GF-D8 (cell line): ENCODE data around the gene SRGAP3.

Source experiments
- DNase-seq: peaks from one replicate; lab custom pipeline; 2025; lab: John Stamatoyannopoulos, UW

SRGAP3 gene

GRCh38 chr3:9253327-9253726 lies 3.9 kb upstream of the SRGAP3 start:
- DNase-seq = no peak

DNA sequence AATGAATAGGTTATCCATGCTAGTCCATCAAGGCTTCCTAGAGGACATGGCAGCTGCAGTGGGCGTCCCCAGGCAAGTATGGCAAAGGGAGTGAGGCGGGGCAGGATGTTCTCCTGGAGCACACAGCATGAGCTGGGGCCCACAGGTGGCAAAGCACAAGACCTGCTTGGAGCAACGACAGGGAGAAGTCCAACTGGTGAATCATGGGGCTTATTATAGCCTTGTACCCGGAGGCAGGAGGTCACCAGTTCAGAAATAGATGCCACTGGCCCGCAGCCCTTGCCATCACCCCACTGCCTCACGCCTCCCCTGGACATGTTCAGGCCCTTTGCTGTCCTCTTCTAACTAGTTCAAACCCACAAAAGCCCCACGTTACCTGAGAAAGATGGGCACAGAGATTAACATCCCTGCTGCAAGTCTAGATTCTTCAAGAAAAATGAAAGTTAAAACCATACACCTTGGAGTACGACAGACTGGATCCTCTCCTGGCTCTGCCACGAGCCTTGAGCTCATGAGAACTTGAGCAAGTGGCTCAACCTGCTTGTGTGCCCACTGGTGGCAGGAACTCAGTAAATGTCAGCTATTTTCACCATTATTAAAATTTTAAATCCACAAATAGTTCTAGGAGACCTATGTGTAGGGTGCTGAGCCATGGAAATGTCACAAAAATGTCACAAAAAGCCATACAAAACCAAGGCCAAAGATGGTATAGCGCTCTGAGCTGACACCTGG lies 1.8 kb upstream of the SRGAP3 start:
- DNase-seq = no peak

DNA sequence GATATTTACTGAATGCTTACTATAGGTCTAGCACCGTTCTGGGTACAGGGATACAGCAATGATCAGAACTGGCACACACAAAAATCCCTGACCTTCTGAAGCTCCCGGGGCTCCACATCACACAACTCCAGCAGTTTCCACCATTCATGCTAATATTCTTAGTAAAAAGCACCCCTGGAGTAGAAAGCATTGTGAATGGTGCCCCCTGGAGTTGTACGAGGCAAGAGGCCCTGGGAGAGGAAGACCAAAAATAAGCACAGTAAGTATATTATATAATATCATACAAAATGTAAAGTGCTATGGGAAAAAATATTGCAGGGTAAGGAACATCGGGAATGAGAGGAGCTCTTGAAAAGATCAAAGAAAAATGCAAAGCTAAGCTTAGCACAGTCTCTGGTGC lies 790 bp upstream of the SRGAP3 start:
- no peak for DNase-seq

- no peak for DNase-seq
Measured at GRCh38 chr3:9248522-9249271, 749 bp downstream of the SRGAP3 start.

DNA sequence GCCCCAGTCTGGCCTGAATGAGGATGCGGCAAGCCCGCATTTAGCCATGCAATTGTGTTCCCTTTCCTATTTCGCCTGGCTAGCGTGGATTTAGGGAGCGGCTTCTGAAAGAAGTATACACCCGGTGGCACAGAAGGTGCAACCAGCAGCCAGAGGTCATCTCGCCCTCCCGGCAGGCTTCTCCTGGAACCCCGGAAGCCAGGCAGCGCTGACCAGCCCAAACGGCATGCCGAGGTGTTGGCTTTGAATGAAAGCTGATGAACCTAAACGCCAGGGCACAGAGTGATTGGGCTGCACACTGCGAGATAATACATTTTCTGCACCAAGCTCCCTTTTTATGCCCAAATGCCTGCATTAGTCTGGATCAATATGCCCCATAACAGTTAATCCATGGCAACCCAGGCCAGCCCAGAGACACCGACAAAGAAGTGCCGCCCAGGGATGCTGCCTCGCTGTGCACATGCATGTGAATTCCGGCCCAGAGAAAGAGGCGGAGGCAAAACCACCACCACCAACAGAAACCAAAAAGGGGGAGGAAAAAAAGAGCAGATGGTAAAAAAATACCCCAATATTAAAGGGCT lies 1.4 kb downstream of the SRGAP3 start:
- DNase-seq = no peak

GRCh38 chr3:9247361-9247940 lies 2.0 kb downstream of the SRGAP3 start:
- DNase-seq = no peak

DNA sequence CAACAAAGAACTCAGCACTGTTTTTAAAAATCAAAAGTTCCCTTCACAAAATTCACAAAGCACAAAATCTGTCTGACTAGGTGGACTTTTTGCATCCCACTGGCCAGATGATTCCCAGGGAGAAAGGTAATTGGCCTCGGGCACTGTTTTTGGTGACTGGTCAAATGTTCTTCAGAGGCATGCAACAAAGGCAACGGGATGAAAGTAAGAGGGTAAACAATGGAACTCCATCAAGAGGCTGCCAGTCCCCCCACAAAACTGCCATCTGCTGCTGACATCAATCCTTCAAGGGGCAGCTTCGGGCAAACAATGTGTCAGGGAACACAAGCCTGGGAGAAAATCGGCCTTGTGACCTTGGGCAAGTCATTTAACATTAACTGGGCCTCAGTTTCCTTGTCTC lies 3.3 kb downstream of the SRGAP3 start:
- DNase-seq = no peak

DNA sequence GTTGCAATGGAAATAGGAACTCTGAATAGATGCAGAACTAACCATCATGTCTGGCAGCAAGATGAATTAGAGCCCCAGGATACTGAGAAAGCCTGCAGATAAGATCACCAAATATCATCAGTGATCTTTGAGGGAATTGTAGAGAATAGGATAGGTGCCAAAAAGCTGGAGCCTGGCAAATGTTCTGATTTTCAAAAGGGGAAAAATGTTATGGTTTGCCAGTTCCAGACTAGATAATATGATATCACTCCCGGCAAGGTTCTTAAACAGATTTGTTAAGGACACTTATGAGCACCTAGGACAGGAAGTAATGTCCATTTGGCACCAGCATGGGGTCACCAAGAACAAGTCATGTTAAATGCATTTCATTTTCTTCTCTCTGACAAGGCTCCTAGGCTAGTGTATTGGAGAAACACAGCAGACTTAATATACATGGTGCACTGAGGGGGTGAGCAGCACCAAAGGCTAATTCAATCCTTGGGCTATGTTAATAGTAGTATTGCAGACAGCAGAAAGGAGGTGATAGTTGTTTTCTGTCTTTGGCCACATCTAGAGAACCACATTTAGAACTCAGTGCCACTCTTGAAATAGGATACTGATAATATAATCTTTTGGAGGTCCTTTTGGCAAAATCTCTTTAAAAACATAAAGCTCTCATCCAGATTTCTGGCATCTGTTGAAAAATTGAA lies 4.8 kb downstream of the SRGAP3 start:
- DNase-seq = no peak

DNA sequence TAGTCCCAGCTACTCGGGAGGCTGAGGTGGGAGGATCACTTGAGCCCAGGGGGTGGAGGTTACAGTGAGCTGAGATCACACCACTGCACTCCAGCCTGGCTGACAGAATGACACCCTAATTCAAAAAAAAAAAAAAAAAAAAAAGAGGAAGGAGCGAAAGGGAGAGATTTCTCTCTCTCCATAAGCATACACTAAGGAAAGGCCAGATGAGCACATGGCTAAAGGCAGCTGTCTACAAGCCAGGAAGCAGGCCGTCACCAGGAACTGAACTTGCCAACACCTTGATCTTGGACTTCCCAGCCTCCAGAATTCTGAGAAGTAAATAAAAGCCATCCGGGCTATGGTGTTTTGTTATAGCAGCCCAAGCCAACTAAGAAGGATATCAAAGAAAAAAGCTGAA lies 7.5 kb downstream of the SRGAP3 start:
- no peak for DNase-seq

DNA sequence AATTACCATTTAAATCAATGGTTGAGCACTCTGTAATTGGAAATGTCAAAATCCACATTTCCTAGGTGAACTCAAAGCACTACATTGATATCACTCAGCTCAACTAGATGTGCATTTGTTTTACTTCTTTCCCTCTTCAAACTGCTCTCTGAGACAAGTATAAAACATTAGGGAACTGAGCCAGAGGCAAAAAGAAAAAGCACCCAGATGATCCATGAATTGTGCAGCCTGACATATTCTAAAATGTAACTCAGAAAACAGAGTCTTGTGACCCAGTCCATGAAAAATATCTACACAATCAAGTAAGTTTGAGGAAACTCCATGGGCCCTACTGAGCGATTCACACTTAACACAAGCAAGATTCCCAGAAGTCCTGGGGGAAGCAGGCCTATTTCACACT lies 9.8 kb downstream of the SRGAP3 start:
- no peak for DNase-seq

DNA sequence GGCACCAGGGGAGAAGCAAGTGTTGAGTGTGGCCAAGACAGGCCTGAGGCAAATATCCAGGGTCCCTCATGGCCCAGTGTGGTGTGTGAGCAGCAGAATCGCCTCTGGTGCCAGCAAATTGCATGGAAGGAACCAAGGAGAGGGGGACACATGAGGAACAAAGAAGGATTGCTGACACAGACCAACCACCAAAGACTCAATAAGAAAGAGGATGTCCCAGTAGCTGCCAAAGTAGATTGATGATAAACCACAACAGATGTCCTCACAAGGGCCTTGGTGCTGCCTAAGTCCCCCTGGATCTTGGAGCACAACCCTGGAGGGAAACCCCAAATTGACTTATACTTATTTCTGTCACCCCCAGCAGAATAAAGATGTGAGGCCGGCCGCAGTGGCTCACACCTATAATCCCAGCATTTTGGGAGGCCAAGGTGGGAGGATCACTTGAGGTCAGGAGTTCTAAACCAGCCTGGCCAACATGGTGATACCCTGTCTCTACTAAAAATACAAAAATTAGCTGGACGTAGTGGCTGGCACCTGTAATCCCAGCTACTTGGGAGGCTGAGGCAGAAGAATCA lies 10.6 kb downstream of the SRGAP3 start:
- DNase-seq = no peak

GRCh38 chr3:9238276-9238675 lies 11.2 kb downstream of the SRGAP3 start:
- no peak for DNase-seq

- no peak for DNase-seq
Measured at GRCh38 chr3:9233814-9234600, 15.4 kb downstream of the SRGAP3 start.

- no peak for DNase-seq
Measured at GRCh38 chr3:9233101-9233500, 16.3 kb downstream of the SRGAP3 start.

GRCh38 chr3:9231937-9232336 lies 17.5 kb downstream of the SRGAP3 start:
- DNase-seq = no peak

GRCh38 chr3:9231471-9231870 lies 18.0 kb downstream of the SRGAP3 start:
- DNase-seq = no peak

- no peak for DNase-seq
Measured at GRCh38 chr3:9231006-9231405, 18.4 kb downstream of the SRGAP3 start.

DNA sequence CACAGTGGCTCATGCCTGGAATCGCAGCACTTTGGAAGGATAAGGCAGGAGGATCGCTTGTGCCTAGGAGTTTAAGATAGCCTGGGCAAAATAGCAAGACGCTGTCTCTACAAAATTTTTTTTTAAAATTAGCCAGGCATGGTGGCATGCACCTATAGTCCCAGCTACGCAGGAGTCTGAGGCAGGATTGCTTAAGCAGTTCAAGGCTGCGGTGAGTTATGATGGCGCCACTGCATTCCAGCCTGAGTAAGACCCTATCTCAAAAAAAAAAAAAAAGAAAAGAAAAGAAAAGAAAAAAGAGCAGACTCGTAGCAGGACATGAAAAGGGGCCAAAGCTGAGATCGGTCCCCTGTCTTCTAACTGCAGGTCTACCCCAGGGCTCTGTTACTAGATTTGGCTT lies 18.9 kb downstream of the SRGAP3 start:
- DNase-seq = no peak

- DNase-seq = no peak
Measured at GRCh38 chr3:9229879-9230278, 19.6 kb downstream of the SRGAP3 start.

GRCh38 chr3:9229325-9229724 lies 20.1 kb downstream of the SRGAP3 start:
- no peak for DNase-seq

- no peak for DNase-seq
Measured at GRCh38 chr3:9226326-9226725, 23.1 kb downstream of the SRGAP3 start.
